ENCODE data around the gene ADARB2.
"Not testable (repeated sequence)": the region's sequence is repeated elsewhere in the genome, so short reads cannot be mapped to it uniquely, and the experiment has no call there.

ADARB2 gene

GRCh38 chr10:1364151-1364910 lies 373.0 kb downstream of the ADARB2 start:
- no peak overlapping the region for H3K4me3 ChIP-seq (ENCODE audit: low read depth, low read length)

DNA sequence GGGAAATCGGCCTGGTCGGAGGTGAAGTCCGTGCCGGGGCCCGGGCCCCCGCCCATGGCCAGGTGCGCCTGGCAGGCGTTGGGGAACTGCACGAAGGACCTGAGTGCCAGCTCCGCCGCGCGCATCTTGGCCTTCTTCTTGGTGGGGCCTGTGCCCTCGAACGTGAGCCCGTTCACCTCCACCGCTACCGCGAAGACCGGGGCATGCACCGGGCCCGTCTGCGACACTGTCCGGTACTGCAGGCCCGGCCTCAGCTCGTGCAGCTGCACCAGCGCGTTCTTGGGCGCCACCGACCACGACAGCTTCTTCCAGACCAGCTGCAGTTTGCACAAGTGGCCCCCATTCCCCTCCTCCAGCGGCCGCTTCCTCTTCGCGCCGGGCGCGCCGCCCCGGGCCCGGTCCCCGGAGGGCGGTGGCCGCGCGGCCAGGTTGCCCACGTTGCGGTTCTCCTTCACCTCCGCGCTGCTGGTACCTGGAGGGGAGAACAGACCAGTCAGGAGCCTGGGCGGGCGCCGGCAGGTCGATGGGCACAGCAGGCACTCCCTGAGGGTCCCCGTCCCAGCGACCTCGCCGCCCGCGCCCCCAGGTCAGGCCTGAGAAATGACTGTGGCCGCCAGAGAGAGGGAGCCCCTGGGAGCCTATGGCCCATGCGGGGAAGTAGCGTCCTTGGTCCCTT lies 373.7 kb downstream of the ADARB2 start:
- no peak overlapping the region for H3K4me3 ChIP-seq (ENCODE audit: low read depth, low read length)

DNA sequence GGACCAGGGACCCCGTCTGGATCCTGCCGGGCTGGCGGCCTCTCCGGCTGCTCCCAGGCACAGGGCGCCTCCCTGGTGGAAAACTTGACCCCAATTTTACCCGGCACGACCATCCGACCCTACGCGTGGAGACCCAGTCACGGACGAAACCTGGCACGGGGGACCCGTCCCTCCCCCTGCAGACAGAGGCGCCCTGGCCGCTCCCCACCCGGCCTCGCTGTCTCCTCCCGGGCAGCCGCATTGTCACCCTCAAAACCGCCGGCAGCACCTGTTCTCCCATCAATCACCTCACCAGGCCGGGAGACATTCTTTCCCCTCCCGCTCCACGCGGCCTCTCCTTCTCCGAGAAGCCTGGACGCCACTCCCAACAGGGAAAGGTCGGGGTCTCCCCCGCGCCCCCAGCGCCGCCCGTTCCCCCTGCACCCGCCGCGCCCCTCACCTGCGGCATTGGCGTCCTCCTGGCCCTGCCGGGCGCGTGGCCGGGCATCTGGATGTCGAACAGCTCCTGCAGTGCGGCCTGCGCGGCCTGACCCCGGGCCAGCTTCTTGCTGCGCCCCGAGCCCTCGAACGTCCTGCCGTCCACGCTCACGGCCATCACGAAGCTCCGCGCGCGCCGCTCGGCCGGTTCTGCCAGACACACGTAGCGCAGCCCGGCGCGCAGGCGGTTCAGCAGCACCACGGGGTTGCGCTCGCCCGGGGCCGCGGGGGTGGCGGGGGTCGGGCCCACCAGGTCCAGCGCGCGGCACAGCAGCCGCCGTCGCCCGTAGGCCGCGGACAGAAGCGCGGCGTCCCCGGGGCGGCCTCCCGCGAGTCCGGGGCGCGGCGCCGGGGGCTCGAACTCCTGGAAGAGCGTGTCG lies 374.5 kb downstream of the ADARB2 start:
- H3K4me3 ChIP-seq (ENCODE audit: low read depth, low read length), result no peak overlapping the region

DNA sequence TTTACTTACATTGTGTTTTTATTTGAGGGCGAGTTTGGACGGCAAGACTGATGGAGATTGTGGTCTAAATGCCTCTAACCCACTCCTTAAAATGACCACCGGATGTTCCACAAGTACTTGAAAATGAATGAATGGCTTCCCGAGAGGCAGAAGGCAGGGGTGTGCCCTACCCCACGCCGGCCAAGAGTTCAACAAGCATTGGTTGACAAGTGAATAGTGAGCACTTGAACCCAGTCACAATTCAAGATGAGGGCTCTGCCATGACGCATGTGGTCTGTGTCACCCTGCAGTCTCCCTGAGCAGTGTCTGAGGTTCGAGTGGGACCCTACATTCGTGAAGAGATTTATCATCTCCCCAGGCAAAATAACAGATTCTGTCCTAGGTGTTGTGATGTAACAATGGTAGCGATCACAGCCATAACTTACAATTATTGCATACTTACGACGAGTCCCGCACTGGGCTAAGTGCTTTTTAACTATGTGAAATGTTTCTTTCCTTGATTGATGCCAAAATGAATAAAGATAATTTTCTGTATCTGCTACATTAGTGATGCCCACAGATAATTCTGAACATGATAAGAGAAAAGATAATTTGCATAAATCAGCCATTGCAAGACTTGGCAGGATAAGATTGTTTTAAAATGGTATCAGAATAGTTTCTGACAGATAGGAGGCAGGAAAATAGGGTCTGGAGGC lies 375.8 kb downstream of the ADARB2 start:
- H3K4me3 ChIP-seq (ENCODE audit: low read depth, low read length), result no peak overlapping the region

- H3K4me3 ChIP-seq (ENCODE audit: low read depth, low read length), result no peak overlapping the region
Measured at GRCh38 chr10:1360558-1361164, 376.7 kb downstream of the ADARB2 start.

DNA sequence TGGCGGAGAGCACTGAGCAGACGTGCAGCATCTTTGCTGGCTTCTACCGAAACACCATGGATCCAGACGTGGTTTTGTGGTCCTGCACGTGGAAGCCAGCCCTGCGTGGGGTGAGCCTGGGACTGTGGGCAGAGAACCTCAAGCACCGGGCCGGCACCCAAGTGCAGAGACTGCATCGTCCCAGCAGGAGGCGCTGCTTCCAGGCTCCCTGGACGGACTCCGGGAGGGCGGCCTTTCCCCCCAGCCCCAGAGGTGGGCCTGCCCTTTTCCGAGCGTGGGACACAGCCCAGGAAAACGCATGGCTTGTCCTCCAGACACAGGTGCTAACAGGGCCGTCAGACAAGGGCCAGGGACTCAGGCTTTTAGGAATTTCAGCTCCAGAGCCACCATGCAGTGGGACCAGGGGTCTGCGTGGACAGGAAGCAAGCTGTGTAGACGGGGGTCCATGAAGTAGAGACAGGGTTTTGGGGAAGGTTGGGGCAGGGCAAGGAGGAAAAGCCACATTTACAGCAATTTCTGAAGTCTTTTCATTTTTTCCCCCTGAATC lies 377.2 kb downstream of the ADARB2 start:
- no peak overlapping the region for H3K4me3 ChIP-seq (ENCODE audit: low read depth, low read length)

GRCh38 chr10:1359626-1359955 lies 377.7 kb downstream of the ADARB2 start:
- no peak overlapping the region for H3K4me3 ChIP-seq (ENCODE audit: low read depth, low read length)

- no peak overlapping the region for H3K4me3 ChIP-seq (ENCODE audit: low read depth, low read length)
Measured at GRCh38 chr10:1358860-1359625, 378.3 kb downstream of the ADARB2 start.

DNA sequence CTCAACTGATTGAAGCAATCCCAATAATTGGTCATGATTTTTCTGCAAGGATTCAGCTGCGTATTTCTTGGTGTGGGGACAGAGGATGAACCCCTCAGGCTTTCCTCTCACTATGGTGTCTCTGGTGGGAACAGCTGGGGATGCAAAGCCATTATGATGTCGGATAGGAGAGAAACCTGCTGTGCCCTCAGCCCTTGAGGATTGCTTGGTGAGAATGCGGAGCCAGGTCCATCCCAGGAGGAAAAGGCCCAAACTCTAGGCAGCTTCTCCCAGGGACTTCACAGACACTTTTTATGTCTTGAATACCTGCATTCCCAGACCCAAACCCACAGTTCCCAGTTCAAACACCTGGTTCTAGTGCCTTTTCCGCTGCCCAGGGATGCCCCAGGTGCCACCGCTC lies 379.2 kb downstream of the ADARB2 start:
- no peak overlapping the region for H3K4me3 ChIP-seq (ENCODE audit: low read depth, low read length)

GRCh38 chr10:1356349-1356748 lies 381.0 kb downstream of the ADARB2 start:
- H3K4me3 ChIP-seq (ENCODE audit: low read depth, low read length), result no peak overlapping the region

DNA sequence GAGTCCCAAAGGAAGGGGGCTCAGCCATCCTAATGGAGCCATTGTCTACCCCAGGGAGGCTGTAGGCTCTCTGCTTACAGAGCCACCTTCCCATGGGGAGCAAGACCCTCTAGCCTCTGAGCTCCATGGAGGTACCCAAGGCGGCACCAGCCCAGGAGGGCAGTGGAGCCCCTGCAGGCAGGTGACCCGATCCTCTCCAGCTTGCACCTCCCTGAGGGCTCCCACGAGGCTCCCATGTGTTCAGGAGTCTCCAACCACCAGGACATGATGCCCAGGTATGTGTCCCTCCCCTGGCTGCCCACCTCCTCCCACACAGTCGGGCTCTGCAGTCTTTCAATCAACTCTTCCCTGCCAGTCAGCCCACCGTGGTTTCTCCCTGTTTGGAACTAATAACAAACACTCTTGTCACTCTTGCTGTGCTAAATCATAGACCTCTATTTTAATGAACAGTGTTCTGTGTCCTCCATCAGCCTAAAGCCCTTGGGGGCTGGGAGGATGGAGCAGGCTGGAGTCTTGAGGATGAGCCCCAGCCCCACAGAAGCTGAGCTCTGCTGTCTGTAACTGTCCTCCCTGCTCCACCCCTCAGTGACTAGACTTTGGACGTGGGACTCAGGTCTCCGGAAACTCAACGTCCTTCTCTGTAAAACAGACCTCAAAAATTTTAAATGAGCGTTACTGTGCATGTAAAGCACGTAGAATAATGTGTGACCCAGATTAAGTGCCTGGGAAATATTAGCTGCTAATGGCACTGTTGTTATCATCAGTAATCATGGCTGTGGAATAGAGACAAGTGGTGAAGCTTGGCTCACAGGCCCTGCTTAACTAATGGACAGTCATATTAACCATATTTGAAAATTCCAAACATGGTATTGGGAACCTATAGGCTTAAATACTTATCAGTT lies 382.3 kb downstream of the ADARB2 start:
- no peak overlapping the region for H3K4me3 ChIP-seq (ENCODE audit: low read depth, low read length)

GRCh38 chr10:1352296-1352695 lies 385.0 kb downstream of the ADARB2 start:
- H3K4me3 ChIP-seq (ENCODE audit: low read depth, low read length), result not testable (repeated sequence)

GRCh38 chr10:1348773-1349050 lies 388.6 kb downstream of the ADARB2 start:
- no peak overlapping the region for H3K4me3 ChIP-seq (ENCODE audit: low read depth, low read length)

DNA sequence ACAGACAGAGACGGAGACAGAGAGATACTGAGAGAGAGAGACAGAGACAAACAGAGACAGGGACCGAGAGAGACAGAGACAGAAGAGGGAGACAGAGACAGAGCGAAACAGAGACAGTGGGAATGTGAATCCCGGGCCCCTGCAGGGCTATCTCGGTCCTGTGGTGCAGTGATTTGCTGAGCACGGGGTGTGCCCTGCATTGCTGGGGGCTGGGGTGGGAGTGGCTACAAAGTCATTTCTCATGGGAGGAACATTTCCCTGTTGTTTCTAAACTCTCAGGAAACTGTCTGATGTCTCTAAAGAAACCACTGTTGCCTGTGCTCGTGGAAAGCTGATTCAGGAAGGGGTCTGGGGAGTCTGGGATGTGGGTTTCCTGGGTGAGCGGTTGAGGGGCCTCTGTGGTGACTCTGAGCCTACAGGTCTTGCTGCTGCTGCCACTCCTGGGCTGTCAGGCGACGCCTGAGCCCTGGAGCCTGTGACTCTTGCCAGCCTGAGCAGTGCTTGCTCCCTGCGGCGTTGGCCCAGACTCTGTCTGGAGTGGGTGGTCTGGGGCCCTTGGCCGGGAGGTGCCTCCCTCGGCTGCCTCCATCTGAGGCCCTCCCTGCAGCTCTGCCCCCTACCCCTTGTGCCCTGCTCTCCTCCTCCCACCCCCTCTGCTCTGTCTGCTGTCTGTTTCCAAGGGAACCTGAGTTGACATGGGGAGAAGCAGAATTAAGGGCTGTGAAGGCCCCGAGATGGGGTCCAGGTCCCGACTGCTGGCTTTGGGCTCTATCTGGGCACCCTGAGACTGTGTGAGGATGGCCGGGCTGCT lies 389.2 kb downstream of the ADARB2 start:
- no peak overlapping the region for H3K4me3 ChIP-seq (ENCODE audit: low read depth, low read length)

GRCh38 chr10:1347525-1347924 lies 389.8 kb downstream of the ADARB2 start:
- no peak overlapping the region for H3K4me3 ChIP-seq (ENCODE audit: low read depth, low read length)

- no peak overlapping the region for H3K4me3 ChIP-seq (ENCODE audit: low read depth, low read length)
Measured at GRCh38 chr10:1346201-1346600, 391.1 kb downstream of the ADARB2 start.

GRCh38 chr10:1345368-1345767 lies 392.0 kb downstream of the ADARB2 start:
- no peak overlapping the region for H3K4me3 ChIP-seq (ENCODE audit: low read depth, low read length)

DNA sequence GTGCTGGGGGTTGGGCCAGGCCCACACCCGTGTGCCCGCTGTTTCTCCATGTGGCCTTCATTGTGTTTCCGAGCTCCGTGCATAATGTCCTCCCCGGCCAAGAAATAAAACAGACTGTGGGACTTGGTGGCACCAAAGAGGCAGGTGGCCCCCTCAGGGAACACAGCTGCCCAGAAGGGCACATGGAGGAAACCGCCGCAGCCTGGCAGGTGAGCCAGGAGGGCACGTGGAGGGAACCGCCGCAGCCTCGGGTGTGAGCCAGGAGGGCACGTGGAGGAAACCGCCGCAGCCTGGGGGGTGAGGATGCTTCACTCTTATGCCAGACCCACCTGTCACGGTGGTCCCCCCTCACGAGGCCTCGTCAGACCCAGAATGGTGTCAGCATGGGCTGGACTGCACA lies 392.5 kb downstream of the ADARB2 start:
- no peak overlapping the region for H3K4me3 ChIP-seq (ENCODE audit: low read depth, low read length)
